ENCODE measurements around the gene FDXR.

The FDXR gene

DNA sequence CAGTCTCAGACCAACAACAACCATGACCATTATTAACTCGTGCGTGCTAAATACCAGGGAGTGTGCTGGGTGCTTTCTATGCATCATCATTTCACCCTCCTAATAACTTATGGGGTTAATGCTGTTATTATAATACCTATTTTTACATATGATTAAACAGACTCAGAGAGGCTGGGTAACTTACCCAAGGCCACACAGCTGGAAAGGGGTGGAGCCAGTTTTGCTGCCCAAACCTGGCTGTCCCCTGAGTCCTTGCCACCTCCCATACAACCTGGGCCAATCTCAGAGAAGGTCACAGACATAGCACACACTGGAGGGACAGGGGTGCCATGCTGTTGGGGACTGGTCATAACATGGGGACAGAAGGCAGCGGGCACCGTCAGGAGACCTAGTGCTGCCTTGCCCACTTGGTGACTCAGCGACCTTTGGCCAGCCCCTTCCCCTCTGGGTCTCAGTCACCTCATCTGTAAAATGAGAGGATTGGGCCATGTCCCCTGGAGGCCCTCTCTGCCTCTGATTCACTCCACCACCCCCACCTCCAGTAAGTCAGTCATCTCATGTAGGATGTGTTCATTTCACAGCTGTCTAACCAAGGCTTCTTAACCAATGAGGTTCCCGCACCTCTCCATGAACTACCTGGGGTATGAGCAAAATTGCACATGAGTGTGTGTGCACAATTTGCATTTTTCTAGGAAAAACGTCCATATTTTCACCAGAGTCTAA lies 32.1 kb upstream of the FDXR start:
- no peak for TF ChIP-seq ZFX (IDR thresholded peaks at IDR 0.05; ENCODE audit: borderline replicate concordance)
- TF ChIP-seq, protein P1, sequence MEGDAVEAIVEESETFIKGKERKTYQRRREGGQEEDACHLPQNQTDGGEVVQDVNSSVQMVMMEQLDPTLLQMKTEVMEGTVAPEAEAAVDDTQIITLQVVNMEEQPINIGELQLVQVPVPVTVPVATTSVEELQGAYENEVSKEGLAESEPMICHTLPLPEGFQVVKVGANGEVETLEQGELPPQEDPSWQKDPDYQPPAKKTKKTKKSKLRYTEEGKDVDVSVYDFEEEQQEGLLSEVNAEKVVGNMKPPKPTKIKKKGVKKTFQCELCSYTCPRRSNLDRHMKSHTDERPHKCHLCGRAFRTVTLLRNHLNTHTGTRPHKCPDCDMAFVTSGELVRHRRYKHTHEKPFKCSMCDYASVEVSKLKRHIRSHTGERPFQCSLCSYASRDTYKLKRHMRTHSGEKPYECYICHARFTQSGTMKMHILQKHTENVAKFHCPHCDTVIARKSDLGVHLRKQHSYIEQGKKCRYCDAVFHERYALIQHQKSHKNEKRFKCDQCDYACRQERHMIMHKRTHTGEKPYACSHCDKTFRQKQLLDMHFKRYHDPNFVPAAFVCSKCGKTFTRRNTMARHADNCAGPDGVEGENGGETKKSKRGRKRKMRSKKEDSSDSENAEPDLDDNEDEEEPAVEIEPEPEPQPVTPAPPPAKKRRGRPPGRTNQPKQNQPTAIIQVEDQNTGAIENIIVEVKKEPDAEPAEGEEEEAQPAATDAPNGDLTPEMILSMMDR (IDR thresholded peaks at IDR 0.05) = no peak

DNA sequence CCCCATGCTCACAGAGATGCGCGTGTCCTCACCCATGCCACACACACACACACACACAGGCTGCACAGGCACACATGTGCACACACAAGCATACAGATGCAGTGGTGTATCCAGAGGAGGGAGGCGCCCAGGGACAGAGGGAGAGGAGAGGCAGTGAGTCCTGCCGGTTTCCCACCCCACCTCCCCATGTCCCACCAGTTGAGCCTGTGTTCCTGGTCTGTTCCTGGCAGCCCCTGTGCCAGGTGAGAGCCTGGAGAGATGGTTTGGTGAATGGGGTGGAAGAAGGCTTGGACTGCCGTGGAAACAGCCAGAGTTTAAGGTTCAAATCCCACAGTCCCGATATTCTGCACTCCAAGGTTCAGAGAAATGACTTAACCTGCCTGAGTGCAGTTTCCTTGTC lies 30.9 kb upstream of the FDXR start:
- no peak overlapping the region for H3K27ac ChIP-seq
- TF ChIP-seq, protein P1 (IDR thresholded peaks at IDR 0.05) = no peak
- no peak for TF ChIP-seq ZFX (IDR thresholded peaks at IDR 0.05; ENCODE audit: borderline replicate concordance)

More for the DNA sequence above, 32.1 kb upstream of the FDXR start:
- H3K27ac ChIP-seq = no peak overlapping the region

DNA sequence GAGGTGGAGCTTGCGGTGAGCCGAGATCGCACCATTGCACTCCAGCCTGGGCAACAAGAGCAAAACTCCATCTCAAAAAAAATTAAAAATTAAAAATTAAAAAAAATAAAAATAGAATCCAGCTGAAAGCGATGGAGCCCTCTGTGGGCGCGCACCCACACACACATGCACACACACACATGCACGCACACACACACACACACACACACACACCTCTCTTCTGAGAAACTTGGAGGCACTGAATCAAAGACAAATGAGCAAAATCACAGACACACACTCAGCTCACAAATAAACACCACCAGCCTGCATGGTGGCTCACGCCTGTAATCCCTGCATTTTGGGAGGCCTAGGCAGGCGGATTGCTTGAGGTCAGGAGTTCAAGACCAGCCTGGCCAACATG lies 30.2 kb upstream of the FDXR start:
- TF ChIP-seq ZFX (IDR thresholded peaks at IDR 0.05; ENCODE audit: borderline replicate concordance) = no peak
- no peak overlapping the region for H3K27ac ChIP-seq

DNA sequence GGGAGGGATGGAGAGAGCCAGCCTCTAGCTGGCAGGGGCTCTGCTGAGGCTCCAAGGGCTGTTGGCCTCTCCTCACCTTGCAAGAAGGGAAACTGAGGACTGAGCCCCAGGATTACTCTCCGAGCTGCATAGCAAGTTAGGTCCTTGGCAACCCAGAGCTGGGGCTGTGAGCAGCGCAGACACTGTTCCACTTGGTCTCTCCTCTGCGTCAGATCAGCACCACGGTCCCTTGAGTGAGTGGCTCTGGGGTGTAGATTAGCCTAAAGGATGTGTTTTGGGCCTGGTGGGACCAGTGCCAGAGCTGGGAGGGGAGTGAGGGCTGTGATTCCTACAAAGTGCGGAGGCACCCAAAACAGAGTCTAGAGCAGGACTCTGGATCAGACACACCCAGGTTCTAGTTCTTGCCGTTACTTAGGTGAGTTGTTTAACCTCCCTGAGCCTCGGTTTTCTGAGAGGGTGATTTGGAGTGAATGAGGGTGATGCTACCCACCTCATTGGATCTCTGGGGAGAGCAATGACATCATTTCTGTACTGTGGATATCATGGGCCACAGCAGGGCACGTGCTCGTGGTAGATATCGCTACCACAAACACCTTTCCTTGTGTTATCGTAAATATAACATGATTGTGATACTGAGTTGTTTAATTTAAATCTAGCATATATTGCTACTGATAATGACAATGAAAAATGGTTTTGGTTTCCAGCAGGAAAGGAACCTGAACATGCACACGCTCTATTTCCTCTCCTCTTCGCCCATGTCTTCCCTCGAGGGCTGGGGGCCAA lies 28.8 kb upstream of the FDXR start:
- TF ChIP-seq ZFX (IDR thresholded peaks at IDR 0.05; ENCODE audit: borderline replicate concordance) = no peak
- TF ChIP-seq, protein P1 (IDR thresholded peaks at IDR 0.05) = no peak
- no peak overlapping the region for H3K27ac ChIP-seq

DNA sequence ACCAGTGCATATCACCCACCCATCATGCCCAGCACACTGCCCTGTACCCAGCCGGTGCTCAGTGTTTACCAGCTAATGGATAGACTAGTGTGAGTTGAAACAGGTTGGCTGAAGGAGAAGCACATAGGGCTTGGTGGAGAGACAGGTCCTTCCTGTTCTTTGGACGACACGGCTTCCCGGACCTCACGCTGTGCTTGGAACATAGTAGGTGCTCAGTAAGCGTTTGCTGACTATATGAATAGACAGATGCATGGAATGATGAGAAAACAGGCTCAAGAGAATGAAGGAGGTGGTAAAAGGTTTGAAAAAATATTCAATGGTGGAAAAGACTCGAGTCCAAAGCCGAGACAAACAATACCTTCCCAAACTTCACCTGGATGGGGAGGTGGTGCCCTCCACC lies 27.4 kb upstream of the FDXR start:
- no peak for TF ChIP-seq ZFX (IDR thresholded peaks at IDR 0.05; ENCODE audit: borderline replicate concordance)
- TF ChIP-seq, protein P1 (IDR thresholded peaks at IDR 0.05) = no peak
- no peak overlapping the region for H3K27ac ChIP-seq

DNA sequence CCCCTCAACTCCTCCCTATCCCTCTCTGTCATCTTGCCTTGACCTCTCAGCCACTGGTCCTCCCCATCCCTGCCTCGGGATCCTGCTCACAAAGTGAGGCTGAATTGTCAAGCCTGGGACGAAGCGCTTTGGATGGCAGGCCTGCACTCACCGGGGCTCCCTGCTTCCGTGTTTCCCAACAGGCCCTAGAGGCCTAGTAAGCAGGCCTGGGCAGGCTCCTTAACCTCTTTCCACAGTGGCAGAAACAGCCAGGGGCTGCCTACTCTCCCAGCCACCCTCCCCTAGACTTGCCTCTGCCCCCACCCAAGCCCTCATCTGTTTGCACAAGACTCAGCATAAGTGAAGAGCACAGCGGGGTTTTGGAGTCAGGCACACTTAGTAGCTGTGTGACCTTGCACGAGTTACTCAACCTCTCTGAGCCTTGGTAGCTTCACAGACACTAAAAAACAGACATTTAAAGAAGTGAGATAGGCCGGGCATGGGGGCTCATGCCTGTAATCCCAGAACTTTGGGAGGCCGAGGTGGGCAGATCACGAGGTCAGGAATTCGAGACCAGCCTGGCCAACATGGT lies 25.7 kb upstream of the FDXR start:
- no peak for TF ChIP-seq ZFX (IDR thresholded peaks at IDR 0.05; ENCODE audit: borderline replicate concordance)
- TF ChIP-seq, protein P1 (IDR thresholded peaks at IDR 0.05) = no peak
- no peak overlapping the region for H3K27ac ChIP-seq

DNA sequence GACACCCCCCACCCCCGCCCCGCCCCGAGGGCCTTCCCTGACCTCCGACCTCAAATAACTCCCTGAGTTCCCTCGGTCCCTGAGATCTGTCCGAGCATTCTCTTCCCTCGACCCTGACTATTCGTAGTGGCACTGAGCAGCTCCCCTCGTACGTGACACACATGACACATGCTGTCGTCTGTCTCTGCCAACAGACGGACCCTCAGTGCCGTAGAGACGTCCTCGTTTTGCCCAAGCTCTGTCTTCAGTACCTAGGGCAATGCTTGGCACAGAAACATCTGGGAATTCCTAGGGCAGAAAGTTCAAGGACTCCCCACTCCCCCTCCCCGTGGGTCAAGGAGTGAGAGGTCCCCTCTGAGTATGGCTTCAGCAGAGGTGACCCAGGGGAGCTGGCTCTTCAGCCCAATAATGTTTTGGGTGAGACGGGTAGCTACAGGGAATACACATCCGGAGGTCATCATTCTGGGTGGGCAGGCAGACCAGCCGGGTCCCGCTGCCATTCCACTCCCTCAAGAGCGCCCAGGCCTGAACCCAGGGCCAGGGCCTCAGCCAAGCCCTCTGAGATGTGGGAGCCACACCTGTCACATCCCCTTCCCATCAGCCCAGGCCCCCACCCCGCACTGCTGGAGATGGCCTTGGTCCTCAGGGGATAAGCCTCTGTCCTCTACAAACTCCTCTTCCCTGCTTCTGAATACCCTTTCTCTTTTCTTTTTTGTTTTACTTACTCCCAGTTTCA lies 21.3 kb upstream of the FDXR start:
- TF ChIP-seq, protein P1 (IDR thresholded peaks at IDR 0.05) = no peak
- TF ChIP-seq ZFX (IDR thresholded peaks at IDR 0.05; ENCODE audit: borderline replicate concordance) = no peak
- H3K27ac ChIP-seq = no peak overlapping the region
